GM12878 (cell line): ENCODE results near the gene KPTN. TPM values are rescaled to one million over a fixed set of nuclear protein-coding genes. Genes with fewer than 3 reads are reported as not detected.

Experiments used
- ATAC-seq: fragments of 200-7000 bp; cut with Tn5 transposase; 3 replicates; pipeline ENCODE4 v1.9.1; 2020; ENCODE audit warnings: mild to moderate bottlenecking, moderate library complexity
- BruUV-seq: library from RNA; stranded (reverse); fragments of 400-500 nt; replicated peaks from 2 replicates; lab custom pipeline; 2021; lab: Mats Ljungman, UMichigan
- CTCF ChIA-PET: fragments of 300-600 bp; sonication (Branson Sonifier 250); formaldehyde crosslinking; extraction: SDS; loops from one replicate; lab custom pipeline; 2021; ENCODE audit warnings: inconsistent platforms; lab: Yijun Ruan, JAX
- POLR2A ChIA-PET: fragments of 350-600 bp; formaldehyde crosslinking; extraction: SDS; loops from one replicate; lab custom pipeline; 2021; ENCODE audit warnings: inconsistent platforms; lab: Charles Lee
- RAD21 ChIA-PET: fragments of 300-600 bp; sonication (Branson Sonifier 250); formaldehyde crosslinking; loops from one replicate; lab custom pipeline; 2023; ENCODE audit warnings: antibody characterized with exemption; ENCODE audit not compliant: unreplicated experiment; lab: Charles Lee
- SMC1A ChIA-PET: fragments of 300-600 bp; sonication (Branson Sonifier 250); formaldehyde crosslinking; loops from one replicate; lab custom pipeline; 2023; ENCODE audit not compliant: unreplicated experiment, uncharacterized antibody; lab: Charles Lee
- DNase-seq: peaks from one replicate; pipeline ENCODE4 v3.0.0-alpha.2; 2011; ENCODE audit warnings: low read depth, low spot score
- FAIRE-seq: peaks from 3 replicates; lab custom pipeline; 2011; peaks lifted over from hg19 to GRCh38; lab: Jason Lieb, UNC
- H2AFZ ChIP-seq: 2 replicates; pipeline ENCODE4 v1.6.0; 2011; ENCODE audit warnings: low read depth, low read length, control low read depth; ENCODE audit not compliant: control insufficient read depth
- H3K27ac ChIP-seq: 2 replicates; pipeline ENCODE4 v1.5.1; 2011; ENCODE audit warnings: control low read depth; ENCODE audit not compliant: control insufficient read depth, insufficient read depth
- H3K27me3 ChIP-seq, 2 experiments: replicated peaks in 1 of 2; 2 replicates each; pipeline versions ENCODE4 v1.6.0 to v1.6.1; 2011; ENCODE audit warnings: low read length in 1 of 2; ENCODE audit not compliant: control insufficient read depth in 2 of 2, insufficient read depth in 2 of 2
- H3K36me3 ChIP-seq, 2 experiments: 2 replicates each; pipeline ENCODE4 v1.5.1; 2011; ENCODE audit warnings: low read length in 1 of 2; ENCODE audit not compliant: control insufficient read depth in 2 of 2, insufficient read depth in 2 of 2
- H3K4me1 ChIP-seq: 2 replicates; pipeline ENCODE4 v1.6.1; 2011; ENCODE audit warnings: mild to moderate bottlenecking, low read length, moderate library complexity, mixed read lengths; ENCODE audit not compliant: control insufficient read depth, insufficient read depth
- H3K4me2 ChIP-seq: 2 replicates; pipeline ENCODE4 v1.6.0; 2011; ENCODE audit warnings: control low read depth; ENCODE audit not compliant: control insufficient read depth, insufficient read depth
- H3K4me3 ChIP-seq: fragments of 200-600 bp; sonication (generic); 2 replicates; pipeline ENCODE4 v1.5.1; 2016
- H3K79me2 ChIP-seq: 2 replicates; pipeline ENCODE4 v1.6.0; 2011; ENCODE audit warnings: low read length; ENCODE audit not compliant: control insufficient read depth, insufficient read depth
- H3K9ac ChIP-seq: 2 replicates; pipeline ENCODE4 v1.8.0; 2011; ENCODE audit warnings: low read length, control low read depth, mixed read lengths; ENCODE audit not compliant: control insufficient read depth, insufficient read depth
- H3K9me3 ChIP-seq: replicated peaks from 3 replicates; pipeline ENCODE4 v1.5.1; 2011; ENCODE audit warnings: mild to moderate bottlenecking, low read length; ENCODE audit not compliant: control insufficient read depth, insufficient read depth
- H4K20me1 ChIP-seq: 2 replicates; pipeline ENCODE4 v1.6.0; 2011; ENCODE audit not compliant: control insufficient read depth, insufficient read depth
- BCL3 ChIP-seq: IDR thresholded peaks from 2 replicates; pipeline ENCODE4 v1.6.1; 2011; ENCODE audit warnings: borderline replicate concordance, low read depth, mild to moderate bottlenecking, moderate library complexity, low read length; ENCODE audit not compliant: insufficient read depth, poor library complexity, severe bottlenecking
- CTCF ChIP-seq, 3 experiments: IDR thresholded peaks in 2 of 3; conservative IDR thresholded peaks in 1 of 3; 2 replicates each; pipeline ENCODE4 v1.5.1; 2011; ENCODE audit warnings: low read depth in 3 of 3, low read length in 3 of 3, mild to moderate bottlenecking in 3 of 3, control low read depth in 2 of 3, moderate library complexity in 2 of 3, inconsistent platforms in 1 of 3, mixed read lengths in 1 of 3; ENCODE audit not compliant: control insufficient read depth in 2 of 3, insufficient read depth in 1 of 3; ENCODE audit errors: extremely low read depth in 1 of 3
- MYB ChIP-seq: fragments of 150-350 bp; IDR thresholded peaks from 2 replicates; pipeline ENCODE4 v1.6.1; 2014; ENCODE audit warnings: mild to moderate bottlenecking, low read depth, low read length, borderline replicate concordance
- PAX5 ChIP-seq: IDR thresholded peaks from 2 replicates; pipeline ENCODE4 v1.6.1; 2011; ENCODE audit warnings: low read depth, low read length, borderline replicate concordance
- RAD21 ChIP-seq: IDR thresholded peaks from 2 replicates; pipeline ENCODE4 v1.6.1; 2011; ENCODE audit warnings: mild to moderate bottlenecking, low read depth, low read length, moderate library complexity; ENCODE audit not compliant: insufficient read depth
- RBBP5 ChIP-seq: fragments of 200-600 bp; sonication (generic); conservative IDR thresholded peaks from 2 replicates; pipeline ENCODE4 v1.6.1; 2016
- SMC3 ChIP-seq: IDR thresholded peaks from 2 replicates; pipeline ENCODE4 v1.6.1; 2011; ENCODE audit warnings: low read length, improper control_type of control experiment, borderline replicate concordance
- YY1 ChIP-seq: IDR thresholded peaks from 2 replicates; pipeline ENCODE4 v1.6.1; 2011; ENCODE audit warnings: low read depth, mild to moderate bottlenecking, low read length
- ZBTB40 ChIP-seq: fragments of 450-650 bp; IDR thresholded peaks from 2 replicates; pipeline ENCODE4 v1.6.1; 2016; ENCODE audit warnings: mild to moderate bottlenecking, moderate library complexity, borderline replicate concordance
- WGBS: methylation state at CpG from one replicate; pipeline ENCODE4 v1.1.6; 2016; ENCODE audit warnings: low lambda C conversion rate; ENCODE audit not compliant: insufficient replicate concordance, insufficient coverage; ENCODE audit errors: missing lambda C conversion rate; 5-methylcytosine and 5-hydroxymethylcytosine counted together
- in situ Hi-C: fragments of 300-500 bp; cut with MboI; formaldehyde crosslinking; loops from 9 replicates; pipeline ENCODE4 v1.14.3; 2018; ENCODE audit warnings: mixed read lengths
- intact Hi-C: fragments of 100-400 bp; cut with micrococcal nuclease; formaldehyde crosslinking; loops from one replicate; pipeline ENCODE4 v1.14.2; 2022; ENCODE audit not compliant: unreplicated experiment
- polyA plus RNA-seq, 11 experiments: library from polyadenylated mRNA; depleted of rRNA in 4 of 11; unstranded in 6 of 11; stranded (reverse) in 5 of 11; fragments of >200 nt; fragmentation: Nextera tagmentation in 4 of 11; fragmentation: Illumina TruSeq in 1 of 11; extraction: Ambion mirVana in 4 of 11; extraction: Trizol in 1 of 11; gene quantifications; 1 replicate in 1 of 11; 2 replicates in 10 of 11; pipeline versions ENCODE4 v1.2.1 to v1.2.3, GENCODE V29; 2011 to 2016; ENCODE audit warnings: inconsistent platforms in 2 of 11, missing spikeins in 2 of 11, low read depth in 1 of 11
- total RNA-seq, 4 experiments: library from RNA; depleted of rRNA in 3 of 4; stranded (reverse); fragments of >200 nt in 3 of 4; fragmentation: Illumina TruSeq in 1 of 4; extraction: Trizol in 1 of 4; gene quantifications; 2 replicates each; pipeline versions ENCODE4 v1.2.1 to v1.2.3, GENCODE V29; 2013 to 2021

Gene KPTN
- total and polyA plus RNA-seq, 10 of the 15 experiments (the other 5 are each of a cell fraction or from before 2014, with no cell fraction given), result 0.60 to 10.1 (median 6.0) TPM

- no peak for TF ChIP-seq BCL3
Measured at GRCh38 chr19:47428177-47428894, 55.7 kb downstream of the KPTN start (continued).

- RAD21 ChIA-PET, result interaction anchor here (0.8 to 2.4 kb wide), 11 partner anchors 9 to 296 kb away, joined by 3 to 19 read pairs (median 5); partner anchors contain the start of genes DHX34 and KPTN
Measured at GRCh38 chr19:47427241-47428176, 56.5 kb downstream of the KPTN start.

More at GRCh38 chr19:47427241-47428176, 56.5 kb downstream of the KPTN start:
- Histone ChIP-seq H3K27me3 (peaks cover 4 to 17% of the 10 kb centered on the region in 2 experiments), H4K20me1 (no peaks in the 10 kb centered on the region), H3K79me2 (no peaks in the 10 kb centered on the region), H3K4me2 (peak overlapping the region; percentile 75), H3K9me3 (no peaks in the 10 kb centered on the region), H3K4me3 (0 out of 2 replicates have a peak overlapping the region, but pooled peaks have one; percentile 18), H3K9ac (no peak overlapping the region), H2AFZ (peak overlapping the region; percentile 16), H3K36me3 (no peaks in the 10 kb centered on the region), H3K4me1 (peaks cover 9% of the 10 kb centered on the region), H3K27ac (no peak overlapping the region)
- intact Hi-C loops (loop anchor here (1.0 kb wide), 3 partner anchors 36 to 143 kb away; no protein-coding TSS in a partner anchor), in situ Hi-C loops (loop anchor here (5.0 kb wide), 1 partner anchor 130 kb away; no protein-coding TSS in a partner anchor)
- peak; percentile 62 for FAIRE-seq
- 8% methylated on average over 16 of the region's 17 CpGs for WGBS
- SMC1A ChIA-PET, result interaction anchor here (1.0 to 1.9 kb wide), 10 partner anchors 9 to 279 kb away, joined by 3 to 12 read pairs (median 4); no protein-coding TSS in a partner anchor
- DNase-seq, result no peak
- BruUV-seq, result no TSS peak
- POLR2A ChIA-PET, result interaction anchor here (1.2 kb wide), 1 partner anchor 134 kb away, joined by 3 read pairs; no protein-coding TSS in a partner anchor
- TF ChIP-seq PAX5 (0 out of 2 replicates have a peak, but pooled peaks have one; percentile 12), CTCF (IDR thresholded peaks at IDR 0.05 in 2 of 3, conservative IDR thresholded peaks at IDR 0.05 in 1 of 3; ENCODE audit: control insufficient read depth in 2 of 3, extremely low read depth in 1 of 3, insufficient read depth in 1 of 3, low read depth in 3 of 3, low read length in 3 of 3) (peak; percentile 87 to 95 (median 91)), MYB (no peak), ZBTB40 (no peak), SMC3 (peak; percentile 86), YY1 (0 out of 2 replicates have a peak, but pooled peaks have one; percentile 29), RBBP5 (no peak), RAD21 (peak; percentile 73)
- CTCF ChIA-PET, result interaction anchor here (0.6 to 2.2 kb wide), 25 partner anchors 9 to 436 kb away, joined by 3 to 28 read pairs (median 5); partner anchors contain the start of genes DHX34, KPTN and NAPA
- peak; percentile 90 for ATAC-seq
